Activated CD8-positive, alpha-beta memory T cell treated with anti-CD3 and anti-CD28 coated beads for 4 hours (primary cell): ENCODE data around the gene BTBD16.

ENCODE experiments used
- DNase-seq, 2 donors: peaks; one replicate each; pipeline ENCODE4 v3.0.0-alpha.2; 2020; ENCODE audit warnings: low read depth in 2 of 2

Gene BTBD16

GRCh38 chr10:122271076-122271475 is at the start of gene BTBD16:
TSS of gene BTBD16 (plus strand) at chr10:122271296. CDS start at chr10:122275082, 3,786 bp downstream.
- no peak for DNase-seq

GRCh38 chr10:122221958-122222357 is 49.1 kb upstream of the BTBD16 start:
- DNase-seq, result no peak

GRCh38 chr10:122222638-122223037 is 48.5 kb upstream of the BTBD16 start:
- DNase-seq, result no peak

- DNase-seq, result no peak
Measured at GRCh38 chr10:122224159-122224558, 46.9 kb upstream of the BTBD16 start.

- no peak for DNase-seq
Measured at GRCh38 chr10:122225330-122225729, 45.8 kb upstream of the BTBD16 start.

GRCh38 chr10:122227754-122228153 is 43.3 kb upstream of the BTBD16 start:
- no peak for DNase-seq

- DNase-seq, result no peak
Measured at GRCh38 chr10:122229666-122230065, 41.4 kb upstream of the BTBD16 start.

- DNase-seq, result no peak
Measured at GRCh38 chr10:122230222-122230621, 40.9 kb upstream of the BTBD16 start.

- DNase-seq, result no peak
Measured at GRCh38 chr10:122232769-122233168, 38.3 kb upstream of the BTBD16 start.

- DNase-seq, result no peak
Measured at GRCh38 chr10:122233857-122234348, 37.2 kb upstream of the BTBD16 start.

- DNase-seq, result no peak
Measured at GRCh38 chr10:122234416-122234815, 36.7 kb upstream of the BTBD16 start.

- no peak for DNase-seq
Measured at GRCh38 chr10:122236690-122237306, 34.3 kb upstream of the BTBD16 start.

GRCh38 chr10:122237331-122237990 is 33.6 kb upstream of the BTBD16 start:
- DNase-seq, result no peak

GRCh38 chr10:122239578-122240257 is 31.4 kb upstream of the BTBD16 start:
- DNase-seq, result no peak

GRCh38 chr10:122240401-122240800 is 30.7 kb upstream of the BTBD16 start:
- DNase-seq, result no peak

- no peak for DNase-seq
Measured at GRCh38 chr10:122241836-122242235, 29.3 kb upstream of the BTBD16 start.

- DNase-seq, result no peak
Measured at GRCh38 chr10:122243550-122243949, 27.5 kb upstream of the BTBD16 start.

- DNase-seq, result no peak
Measured at GRCh38 chr10:122244001-122244975, 26.8 kb upstream of the BTBD16 start.

GRCh38 chr10:122245136-122245535 is 26.0 kb upstream of the BTBD16 start:
- no peak for DNase-seq

- DNase-seq, result no peak
Measured at GRCh38 chr10:122245897-122246296, 25.2 kb upstream of the BTBD16 start.

- DNase-seq, result no peak
Measured at GRCh38 chr10:122246830-122247520, 24.1 kb upstream of the BTBD16 start.
